Urinary bladder (tissue), 4 donors: ENCODE measurements around the gene COPZ1. TPM values are rescaled to one million over a fixed set of nuclear protein-coding genes. Genes with fewer than 3 reads are reported as not detected.

Source experiments
- DNase-seq: peaks from one replicate; pipeline ENCODE4 v3.0.0-alpha.2; 2015; ENCODE audit errors: extremely low spot score
- H3K27ac ChIP-seq: one replicate; pipeline ENCODE4 v1.5.1; 2013; ENCODE audit warnings: low read depth, mild to moderate bottlenecking, moderate library complexity
- H3K36me3 ChIP-seq: one replicate; pipeline ENCODE4 v1.6.1; 2013; ENCODE audit warnings: mild to moderate bottlenecking, moderate library complexity; ENCODE audit not compliant: insufficient read depth
- H3K4me1 ChIP-seq: one replicate; pipeline ENCODE4 v1.6.1; 2013; ENCODE audit warnings: mild to moderate bottlenecking, moderate library complexity; ENCODE audit not compliant: insufficient read depth
- H3K4me3 ChIP-seq: one replicate; pipeline ENCODE4 v1.5.1; 2013; ENCODE audit warnings: low read depth, low read length
- whole genome bisulfite sequencing: extraction: QIAGEN DNeasy Blood & Tissue Kit; methylation state at CpG from one replicate; pipeline ENCODE4 v1.1.7; 2013; 5-methylcytosine and 5-hydroxymethylcytosine counted together
- polyA plus RNA-seq: library from polyadenylated mRNA; stranded (reverse); fragments of 200-250 nt; gene quantifications from one replicate; pipeline ENCODE4 v1.2.3, GENCODE V29; 2013
- total RNA-seq: library from RNA; depleted of rRNA; stranded (reverse); fragments of >200 nt; gene quantifications from one replicate; pipeline ENCODE4 v1.2.3, GENCODE V29; 2014
- donor health status: healthy with polysubstance abuse.
- donor health status: healthy.

COPZ1 gene
- total and polyA plus RNA-seq, 2 donors = 86.3 to 113 TPM

DNA sequence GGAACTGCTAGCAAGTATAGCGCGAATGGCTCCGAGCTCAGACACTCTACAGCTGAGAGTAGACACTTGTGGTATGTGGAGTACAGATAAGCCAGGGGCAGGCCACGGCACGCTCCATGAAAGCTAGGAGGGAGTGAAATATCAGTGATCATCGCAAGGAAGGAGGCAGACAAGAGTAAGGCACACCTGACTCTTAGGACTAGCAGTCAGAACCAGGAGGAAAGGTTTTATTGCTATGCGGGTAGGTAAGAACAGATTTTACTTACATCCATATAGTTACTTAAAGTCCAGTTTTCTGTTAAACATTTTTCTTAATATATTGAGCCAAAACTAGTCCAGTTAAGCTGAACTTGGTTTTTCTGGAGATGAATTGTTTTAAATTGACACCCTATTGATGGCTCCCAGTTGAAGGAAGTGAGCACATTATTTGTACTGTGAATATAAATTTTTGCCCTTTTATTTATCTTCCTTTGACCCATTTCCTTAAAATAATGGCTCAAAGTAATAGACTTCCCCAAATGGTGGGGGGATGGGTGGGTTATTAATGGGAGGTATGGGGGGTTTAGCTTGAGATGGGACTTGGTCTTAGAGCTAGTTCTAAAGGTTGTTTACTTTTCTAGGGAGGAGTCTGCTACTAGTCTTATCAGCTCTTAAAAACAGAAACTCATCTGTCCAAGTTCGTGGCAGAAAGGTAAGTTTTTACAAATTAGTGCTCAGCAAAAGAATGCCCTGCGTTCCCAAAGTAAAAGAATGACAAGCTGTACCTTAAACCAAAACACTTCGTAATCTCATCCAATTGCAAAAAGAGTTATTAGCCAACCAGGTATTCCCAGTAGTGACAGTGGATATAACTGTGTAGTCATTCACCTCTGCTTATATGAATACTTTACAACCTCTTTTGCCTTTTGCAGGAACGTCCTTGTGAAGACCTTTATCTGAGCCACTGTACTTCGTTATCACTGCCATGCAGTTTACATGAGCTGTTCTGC lies 38.6 kb upstream of the COPZ1 start:
- H3K4me3 ChIP-seq = no peak overlapping the region
- H3K36me3 ChIP-seq = peaks cover 3% of the 10 kb centered on the region
- 47% methylated on average over 12 of the region's 12 CpGs for WGBS
- H3K27ac ChIP-seq = no peak overlapping the region
- no peak for DNase-seq
- H3K4me1 ChIP-seq = no peaks in the 10 kb centered on the region

DNA sequence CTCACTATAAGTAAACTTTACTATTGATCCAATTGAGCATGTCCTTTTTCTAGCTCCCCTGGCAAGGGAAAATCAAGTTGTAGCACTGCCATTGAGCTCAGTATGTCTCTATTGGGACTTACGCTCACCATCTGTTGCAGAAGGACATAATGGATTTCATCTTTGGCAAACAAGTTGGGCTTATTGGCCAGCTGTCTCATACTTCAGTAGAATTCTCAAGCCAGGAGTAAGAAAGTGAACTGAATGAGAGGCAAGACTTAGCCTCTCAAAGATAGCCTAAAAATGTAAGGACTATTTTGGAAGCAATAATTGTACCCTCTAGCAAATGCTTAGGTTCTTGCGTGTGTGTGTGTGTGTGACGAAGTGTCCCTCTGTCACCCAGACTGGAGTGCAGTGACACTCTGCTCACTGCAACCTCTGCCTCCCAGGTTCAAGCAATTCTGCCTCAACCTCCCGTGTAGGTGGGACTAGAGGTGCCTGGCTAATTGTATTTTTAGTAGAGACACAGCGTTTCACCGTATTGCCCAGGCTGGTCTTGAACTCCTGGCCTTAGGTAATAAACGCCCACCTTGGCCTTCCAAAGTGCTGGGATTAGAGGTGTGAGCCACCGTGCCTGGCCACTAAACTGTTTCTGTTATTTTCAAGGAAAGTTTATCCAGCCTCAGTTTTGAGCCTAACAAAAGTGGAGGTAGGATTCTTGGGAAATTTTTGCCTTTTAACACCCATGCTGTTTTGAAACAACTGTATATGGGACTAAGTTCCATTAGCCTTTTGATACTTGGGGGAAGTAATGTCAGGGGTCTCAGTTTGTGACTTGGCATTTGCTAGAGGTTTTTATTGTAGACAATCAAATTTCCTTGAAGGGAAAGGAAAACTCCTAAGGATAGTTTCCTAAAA lies 37.4 kb upstream of the COPZ1 start:
- Histone ChIP-seq H3K27ac (no peak overlapping the region), H3K36me3 (peaks cover 3% of the 10 kb centered on the region), H3K4me1 (no peaks in the 10 kb centered on the region), H3K4me3 (no peak overlapping the region)
- 62% methylated on average over 8 of the region's 8 CpGs for WGBS
- DNase-seq = no peak

DNA sequence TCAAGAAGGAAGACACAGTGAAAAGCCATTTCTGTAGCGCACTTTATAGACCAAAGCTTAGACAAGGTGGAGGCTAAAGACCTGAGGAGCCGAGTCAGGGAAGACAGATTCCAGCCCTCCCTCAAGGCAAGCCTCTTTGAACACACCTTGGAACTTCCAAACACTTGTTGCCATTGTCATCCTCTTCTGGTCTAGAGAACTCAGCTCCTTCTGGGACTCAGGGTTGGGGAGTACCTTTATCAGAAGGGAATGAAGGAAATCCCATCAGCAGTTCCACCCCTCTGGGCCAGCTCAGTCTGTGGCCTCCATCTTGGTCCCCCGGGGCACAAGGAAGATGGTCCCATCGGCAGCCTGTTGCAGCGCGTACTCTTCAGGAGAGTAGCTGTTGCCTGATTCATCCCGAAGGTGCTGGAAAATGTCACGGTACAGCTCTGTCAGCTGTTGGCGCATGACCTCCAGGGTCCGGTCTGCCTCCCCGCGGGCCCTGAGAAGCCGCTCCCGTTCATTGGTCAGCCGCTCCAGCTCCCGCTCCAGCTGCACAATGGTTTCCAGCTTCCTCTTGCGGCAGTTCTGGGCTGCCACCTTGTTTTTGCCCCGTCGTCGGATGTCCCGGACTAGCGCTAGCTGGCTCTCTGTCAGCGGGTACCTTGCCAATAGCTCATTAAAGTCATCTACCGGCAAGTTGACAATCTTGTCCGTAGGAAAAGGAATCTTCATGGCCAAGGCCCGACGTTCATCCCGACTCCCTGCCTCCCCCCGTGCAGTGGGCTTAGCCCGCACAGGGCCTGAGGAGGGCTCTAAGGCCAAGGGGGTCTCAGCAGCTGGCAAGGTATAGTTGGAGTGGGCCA lies 32.6 kb upstream of the COPZ1 start:
- Histone ChIP-seq H3K27ac (no peak overlapping the region), H3K36me3 (peaks cover 3% of the 10 kb centered on the region), H3K4me3 (no peak overlapping the region), H3K4me1 (no peaks in the 10 kb centered on the region)
- DNase-seq = no peak
- 91% methylated on average over 30 of the region's 30 CpGs for WGBS

DNA sequence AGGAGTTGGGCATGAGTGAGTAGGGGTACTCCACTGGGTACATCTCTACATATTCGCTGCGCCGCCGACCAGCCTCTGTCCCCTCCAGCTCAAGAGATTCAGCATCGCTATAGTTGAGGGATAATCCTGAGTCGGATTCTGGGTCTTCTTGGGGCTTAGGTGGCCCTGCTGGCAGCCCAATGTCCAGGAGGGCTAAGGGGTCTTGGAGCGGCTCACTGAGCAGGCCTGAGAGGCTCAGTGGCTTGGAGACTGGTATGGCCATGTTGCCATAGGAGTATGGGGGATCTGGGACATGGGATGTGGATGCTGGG lies 32.0 kb upstream of the COPZ1 start:
- Histone ChIP-seq H3K4me1 (no peaks in the 10 kb centered on the region), H3K27ac (no peak overlapping the region), H3K4me3 (no peak overlapping the region), H3K36me3 (peaks cover 1% of the 10 kb centered on the region)
- 99% methylated on average over 7 of the region's 7 CpGs for WGBS
- no peak for DNase-seq

- H3K27ac ChIP-seq = no peak overlapping the region
These were observed 30.6 kb upstream of the COPZ1 start for GRCh38 chr12:54294152-54294952.

DNA sequence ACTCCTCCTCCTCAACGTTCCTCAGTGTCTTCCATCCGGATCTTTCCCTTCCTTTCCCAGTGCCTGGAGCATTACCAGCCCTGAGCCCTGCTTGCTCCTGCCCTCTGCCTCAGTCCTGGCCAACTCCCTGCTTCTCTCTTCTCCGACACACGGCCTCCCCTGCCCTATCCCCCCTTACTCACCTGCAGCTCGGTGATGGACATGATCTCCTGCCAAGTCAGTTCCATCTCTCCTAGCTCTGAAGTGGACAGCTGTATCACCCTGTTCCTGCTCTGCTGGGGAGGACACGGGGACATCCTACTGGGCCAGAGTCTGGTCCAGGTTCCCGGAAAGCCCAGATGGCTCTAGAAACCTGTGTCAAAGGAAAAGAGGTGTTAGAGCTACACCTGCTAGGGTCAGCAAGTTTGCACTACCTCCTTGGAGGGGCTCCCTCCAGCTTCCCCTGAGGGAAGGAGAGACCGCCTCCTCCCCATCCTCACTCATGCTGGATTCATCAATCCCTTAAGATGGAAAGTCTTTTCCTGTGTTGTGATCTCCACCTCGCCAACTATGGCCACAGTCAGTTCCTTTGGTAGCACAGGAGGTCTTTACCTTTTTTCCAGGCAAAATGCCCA lies 29.9 kb upstream of the COPZ1 start:
- no peak for DNase-seq
- no peak overlapping the region for H3K4me3 ChIP-seq
- no peaks in the 10 kb centered on the region for H3K4me1 ChIP-seq
- WGBS = 80% methylated on average over 9 of the region's 9 CpGs
- no peaks in the 10 kb centered on the region for H3K36me3 ChIP-seq
- no peak overlapping the region for H3K27ac ChIP-seq

More at GRCh38 chr12:54294152-54294952, 30.6 kb upstream of the COPZ1 start:
- no peak overlapping the region for H3K4me3 ChIP-seq
- 70% methylated on average over 9 of the region's 9 CpGs for WGBS
- H3K4me1 ChIP-seq = no peaks in the 10 kb centered on the region
- DNase-seq = no peak
- no peaks in the 10 kb centered on the region for H3K36me3 ChIP-seq

- H3K27ac ChIP-seq = no peak overlapping the region
- DNase-seq = no peak
- no peaks in the 10 kb centered on the region for H3K4me1 ChIP-seq
- H3K4me3 ChIP-seq = no peak overlapping the region
- 68% methylated on average over 5 of the region's 5 CpGs for WGBS
- no peaks in the 10 kb centered on the region for H3K36me3 ChIP-seq
These were observed 28.4 kb upstream of the COPZ1 start for GRCh38 chr12:54296393-54297099.

GRCh38 chr12:54298904-54299303 lies 26.0 kb upstream of the COPZ1 start:
- H3K4me1 ChIP-seq = no peaks in the 10 kb centered on the region
- 92% methylated on average over 5 of the region's 5 CpGs for WGBS
- H3K4me3 ChIP-seq = no peak overlapping the region
- no peak for DNase-seq
- no peaks in the 10 kb centered on the region for H3K36me3 ChIP-seq
- H3K27ac ChIP-seq = no peak overlapping the region

- no peak overlapping the region for H3K4me3 ChIP-seq
- no peaks in the 10 kb centered on the region for H3K36me3 ChIP-seq
- 58% methylated on average over 8 of the region's 8 CpGs for WGBS
- H3K27ac ChIP-seq = no peak overlapping the region
- no peak for DNase-seq
- no peaks in the 10 kb centered on the region for H3K4me1 ChIP-seq
These were observed 25.3 kb upstream of the COPZ1 start for GRCh38 chr12:54299515-54300224.

DNA sequence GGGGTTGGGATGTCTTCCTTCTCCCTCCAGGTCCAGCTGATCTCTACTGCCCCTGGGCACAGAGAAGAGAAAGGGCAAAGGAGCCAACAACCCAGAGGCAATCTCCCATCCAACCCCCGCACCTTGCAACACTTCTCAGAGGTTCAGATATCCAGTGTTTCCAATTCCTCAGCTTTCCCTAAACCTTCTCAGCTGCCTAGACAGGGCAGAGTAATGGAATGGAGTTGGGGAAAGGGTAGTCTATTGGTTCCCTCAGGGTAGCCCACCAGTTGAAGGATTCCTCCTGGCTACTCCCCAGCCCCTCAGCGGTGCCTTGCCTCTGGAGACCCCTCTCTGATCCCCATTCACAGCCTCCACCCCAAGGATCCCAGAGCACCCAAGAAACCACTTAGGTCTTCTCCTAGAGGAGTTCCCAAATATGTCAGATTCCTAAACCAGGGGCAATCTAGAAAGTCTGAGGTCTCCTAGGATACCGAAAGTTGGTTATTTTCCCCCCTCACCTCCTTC lies 24.7 kb upstream of the COPZ1 start:
- 41% methylated on average over 3 of the region's 3 CpGs for WGBS
- no peaks in the 10 kb centered on the region for H3K4me1 ChIP-seq
- H3K27ac ChIP-seq = no peak overlapping the region
- H3K4me3 ChIP-seq = no peak overlapping the region
- no peak for DNase-seq
- H3K36me3 ChIP-seq = no peaks in the 10 kb centered on the region

GRCh38 chr12:54300732-54301427 lies 24.1 kb upstream of the COPZ1 start, which contains the start of gene NFE2:
TSS of gene NFE2 (minus strand) at chr12:54301015. CDS start at chr12:54295248, 5,767 bp downstream.
- 5% methylated on average over 26 of the region's 26 CpGs for WGBS
- Histone ChIP-seq H3K36me3 (no peaks in the 10 kb centered on the region), H3K4me3 (no peak within 1 kb of the TSS), H3K4me1 (no peaks in the 10 kb centered on the region), H3K27ac (no peak within 1 kb of the TSS)
- no peak for DNase-seq
